IMR-90 (cell line): ENCODE results near the gene TOGARAM1. TPM values are rescaled to one million over a fixed set of nuclear protein-coding genes. Genes with fewer than 3 reads are reported as not detected.

Experiments
- ATAC-seq: fragments of 200-7000 bp; cut with Tn5 transposase; 2 replicates; pipeline ENCODE4 v1.9.1; 2020; ENCODE audit warnings: low read depth, mild to moderate bottlenecking, moderate library complexity
- BruUV-seq: library from RNA; stranded (reverse); fragments of 400-500 nt; replicated peaks from 2 replicates; lab custom pipeline; 2021; lab: Mats Ljungman, UMichigan
- CTCF ChIA-PET: fragments of 300-600 bp; formaldehyde crosslinking; extraction: SDS; loops from one replicate; lab custom pipeline; 2021; ENCODE audit warnings: antibody characterized with exemption; lab: Yijun Ruan, JAX
- POLR2A ChIA-PET: fragments of 300-600 bp; sonication (Branson Sonifier 250); formaldehyde crosslinking; loops from one replicate; lab custom pipeline; 2022; ENCODE audit warnings: antibody characterized with exemption; ENCODE audit not compliant: unreplicated experiment; lab: Charles Lee
- DNase-seq: peaks from one replicate; pipeline ENCODE4 v3.0.0; 2013
- H2AFZ ChIP-seq: replicated peaks from 2 replicates; pipeline ENCODE3; 2013; ENCODE audit warnings: low read length, mild to moderate bottlenecking; ENCODE audit not compliant: poor library complexity
- H2AK5ac ChIP-seq: 2 replicates; pipeline ENCODE4 v1.6.1; 2013; ENCODE audit warnings: low read depth, low read length, inconsistent platforms
- H2AK9ac ChIP-seq: replicated peaks from 2 replicates; pipeline ENCODE3; 2013; ENCODE audit warnings: mild to moderate bottlenecking, low read depth, low read length, moderate library complexity; ENCODE audit not compliant: poor library complexity
- H2BK120ac ChIP-seq: 2 replicates; pipeline ENCODE4 v1.6.1; 2013; ENCODE audit warnings: low read depth, low read length, inconsistent platforms
- H2BK15ac ChIP-seq: 3 replicates; pipeline ENCODE4 v1.6.1; 2013; ENCODE audit warnings: low read depth, low read length, inconsistent platforms
- H2BK20ac ChIP-seq: 2 replicates; pipeline ENCODE4 v1.6.1; 2013; ENCODE audit warnings: low read depth, mild to moderate bottlenecking, inconsistent platforms, low read length, moderate library complexity
- H2BK5ac ChIP-seq: 2 replicates; pipeline ENCODE4 v1.6.1; 2013; ENCODE audit warnings: mild to moderate bottlenecking, low read depth, low read length, inconsistent platforms; ENCODE audit not compliant: poor library complexity, severe bottlenecking
- H3K14ac ChIP-seq: replicated peaks from 2 replicates; pipeline ENCODE4 v1.6.1; 2013; ENCODE audit warnings: low read depth, low read length, inconsistent platforms
- H3K18ac ChIP-seq: 2 replicates; pipeline ENCODE4 v1.6.1; 2013; ENCODE audit warnings: low read depth, low read length, control low read depth
- H3K23ac ChIP-seq: 2 replicates; pipeline ENCODE4 v1.6.1; 2013; ENCODE audit warnings: low read depth, low read length, inconsistent platforms
- H3K27ac ChIP-seq: 2 replicates; pipeline ENCODE4 v1.5.1; 2013; ENCODE audit warnings: mild to moderate bottlenecking, control low read depth, low read length; ENCODE audit not compliant: insufficient read depth
- H3K27me3 ChIP-seq: 2 replicates; pipeline ENCODE4 v1.6.1; 2013; ENCODE audit warnings: low read length; ENCODE audit not compliant: control insufficient read depth, insufficient read depth
- H3K36me3 ChIP-seq: 2 replicates; pipeline ENCODE4 v1.6.1; 2013; ENCODE audit warnings: low read length, mixed read lengths; ENCODE audit not compliant: control insufficient read depth, insufficient read depth
- H3K4ac ChIP-seq: 2 replicates; pipeline ENCODE4 v1.6.1; 2013; ENCODE audit warnings: low read depth, low read length, inconsistent platforms
- H3K4me1 ChIP-seq: 2 replicates; pipeline ENCODE4 v1.6.1; 2013; ENCODE audit warnings: low read length, mixed read lengths; ENCODE audit not compliant: control insufficient read depth, insufficient read depth
- H3K4me2 ChIP-seq: 2 replicates; pipeline ENCODE4 v1.6.1; 2013; ENCODE audit warnings: low read depth, mild to moderate bottlenecking, control low read depth, low read length, moderate library complexity
- H3K4me3 ChIP-seq: 2 replicates; pipeline ENCODE4 v1.5.1; 2013; ENCODE audit warnings: low read depth, mild to moderate bottlenecking, control low read depth, low read length, moderate library complexity; ENCODE audit not compliant: insufficient read depth
- H3K56ac ChIP-seq: 2 replicates; pipeline ENCODE4 v1.6.1; 2013; ENCODE audit warnings: low read length, inconsistent platforms; ENCODE audit not compliant: insufficient read depth; ENCODE audit errors: extremely low read depth
- H3K79me1 ChIP-seq, 2 experiments: 2 replicates each; pipeline ENCODE4 v1.6.1; 2013; ENCODE audit warnings: low read length in 2 of 2, inconsistent platforms in 1 of 2, low read depth in 1 of 2
- H3K9ac ChIP-seq: 2 replicates; pipeline ENCODE4 v1.6.1; 2013; ENCODE audit warnings: low read depth, low read length, control low read depth
- H3K9me1 ChIP-seq: 2 replicates; pipeline ENCODE4 v1.6.1; 2013; ENCODE audit warnings: low read length, inconsistent platforms; ENCODE audit not compliant: insufficient read depth
- H3K9me3 ChIP-seq: 2 replicates; pipeline ENCODE4 v1.6.1; 2013; ENCODE audit warnings: low read length; ENCODE audit not compliant: control insufficient read depth, insufficient read depth
- H4K20me1 ChIP-seq: 2 replicates; pipeline ENCODE4 v1.6.1; 2013; ENCODE audit warnings: low read length, inconsistent platforms; ENCODE audit not compliant: insufficient read depth
- H4K5ac ChIP-seq: 2 replicates; pipeline ENCODE4 v1.6.1; 2013; ENCODE audit warnings: mild to moderate bottlenecking, low read depth, low read length, control low read depth
- H4K8ac ChIP-seq, 2 experiments: 2 replicates each; pipeline ENCODE4 v1.6.1; 2013; ENCODE audit warnings: low read depth in 2 of 2, low read length in 2 of 2, control low read depth in 1 of 2, inconsistent platforms in 1 of 2
- H4K91ac ChIP-seq: 2 replicates; pipeline ENCODE4 v1.6.1; 2013; ENCODE audit warnings: low read depth, low read length, inconsistent platforms; ENCODE audit not compliant: insufficient read depth
- BHLHE40 ChIP-seq: fragments of 150-350 bp; IDR thresholded peaks from 2 replicates; pipeline ENCODE4 v1.6.1; 2016; ENCODE audit warnings: mild to moderate bottlenecking, low read depth, low read length
- CEBPB ChIP-seq: IDR thresholded peaks from 2 replicates; pipeline ENCODE4 v1.6.1; 2012; ENCODE audit warnings: low read depth, low read length, improper control_type of control experiment
- CHD1 ChIP-seq: IDR thresholded peaks from 2 replicates; pipeline ENCODE4 v1.6.1; 2012; ENCODE audit warnings: low read depth, low read length, improper control_type of control experiment
- CTCF ChIP-seq: conservative IDR thresholded peaks from 2 replicates; pipeline ENCODE4 v1.5.1; 2012; ENCODE audit warnings: mild to moderate bottlenecking, low read depth, low read length, improper control_type of control experiment
- ELK1 ChIP-seq: fragments of 150-350 bp; IDR thresholded peaks from 2 replicates; pipeline ENCODE4 v1.6.1; 2016; ENCODE audit warnings: low read depth, mild to moderate bottlenecking, low read length, moderate library complexity, borderline replicate concordance
- MAZ ChIP-seq: IDR thresholded peaks from 2 replicates; pipeline ENCODE4 v1.6.1; 2012; ENCODE audit warnings: low read depth, mild to moderate bottlenecking, low read length, improper control_type of control experiment, moderate library complexity, borderline replicate concordance
- MXI1 ChIP-seq: IDR thresholded peaks from 2 replicates; pipeline ENCODE4 v1.6.1; 2012; ENCODE audit warnings: low read depth, mild to moderate bottlenecking, low read length, moderate library complexity, borderline replicate concordance
- NFE2L2 ChIP-seq: fragments of 150-350 bp; IDR thresholded peaks from 2 replicates; pipeline ENCODE4 v1.6.1; 2016; ENCODE audit warnings: low read depth, mild to moderate bottlenecking, low read length
- POLR2A ChIP-seq: IDR thresholded peaks from 2 replicates; pipeline ENCODE4 v1.6.1; 2012; ENCODE audit warnings: mild to moderate bottlenecking, low read depth, low read length
- RFX5 ChIP-seq: IDR thresholded peaks from 2 replicates; pipeline ENCODE4 v1.8.0; 2012; ENCODE audit warnings: low read depth, mild to moderate bottlenecking, low read length, moderate library complexity
- SMC3 ChIP-seq: fragments of 150-350 bp; IDR thresholded peaks from 2 replicates; pipeline ENCODE4 v1.6.1; 2016; ENCODE audit warnings: low read depth, mild to moderate bottlenecking, antibody characterized with exemption, low read length, moderate library complexity
- USF2 ChIP-seq: fragments of 150-350 bp; IDR thresholded peaks from 2 replicates; pipeline ENCODE4 v1.6.1; 2017; ENCODE audit warnings: mild to moderate bottlenecking, antibody characterized with exemption, low read length, low read depth
- WGBS, 2 experiments: methylation state at CpG; one replicate each; pipeline versions ENCODE4 v1.1.5 to v1.1.7; 2013; ENCODE audit warnings: missing lambda C conversion rate in 2 of 2; ENCODE audit not compliant: insufficient read length in 1 of 2; ENCODE audit errors: extremely low coverage in 2 of 2; 5-methylcytosine and 5-hydroxymethylcytosine counted together
- dilution Hi-C: fragments of 300-500 bp; cut with HindIII; formaldehyde crosslinking; loops from one replicate; pipeline ENCODE4 v1.14.3; 2018; ENCODE audit warnings: low sequenced_read_pairs; ENCODE audit not compliant: unreplicated experiment
- in situ Hi-C: fragments of 300-500 bp; cut with MboI; formaldehyde crosslinking; loops from 3 replicates; pipeline ENCODE4 v1.14.3; 2019; ENCODE audit warnings: low sequenced_read_pairs, inconsistent platforms, mixed read lengths
- intact Hi-C: fragments of 100-400 bp; cut with micrococcal nuclease; formaldehyde crosslinking; loops from 2 replicates; pipeline ENCODE4 v1.10.0; 2022
- polyA plus RNA-seq, 3 experiments: library from polyadenylated mRNA; depleted of rRNA; stranded (reverse); fragments of >200 nt; gene quantifications; 2 replicates each; pipeline ENCODE4 v1.2.3, GENCODE V29; 2012; ENCODE audit warnings: low replicate concordance in 1 of 3
- total RNA-seq: library from RNA; depleted of rRNA; stranded (reverse); fragments of >200 nt; gene quantifications from 2 replicates; pipeline ENCODE4 v1.2.3, GENCODE V29; 2012

TOGARAM1 gene
- total and polyA plus RNA-seq, 2 of the 4 experiments (the other 2 are of a cell fraction): 3.1 to 13.4 TPM

- H2AK5ac ChIP-seq: no peak overlapping the region
- no peak overlapping the region for H2BK20ac ChIP-seq
- H3K9me1 ChIP-seq: 0 out of 2 replicates have a peak, but pooled peaks cover 3% of the 10 kb centered on the region
- ATAC-seq: no peak
- DNase-seq: no peak
- no peak overlapping the region for H3K14ac ChIP-seq
- intact Hi-C loops (no loop called here), dilution Hi-C loops (no loop called here), in situ Hi-C loops (no loop called here)
- H3K23ac ChIP-seq: no peak overlapping the region
- H3K9me3 ChIP-seq: no peaks in the 10 kb centered on the region
- no peak overlapping the region for H2BK5ac ChIP-seq
- ChIA-PET CTCF (interaction anchor here (0.6 kb wide), 1 partner anchor 8 kb away, joined by 3 read pairs; no protein-coding TSS in a partner anchor), POLR2A (no interaction called here)
- no peak for TF ChIP-seq MXI1
- TF ChIP-seq USF2: no peak
- TF ChIP-seq ELK1: no peak
- no peak for TF ChIP-seq SMC3
- no peak for TF ChIP-seq BHLHE40
- TF ChIP-seq RFX5: no peak
- TF ChIP-seq NFE2L2: no peak
- no peak for TF ChIP-seq POLR2A
- TF ChIP-seq CTCF: no peak
- no peak for TF ChIP-seq CEBPB
- TF ChIP-seq MAZ: no peak
- no peak for TF ChIP-seq CHD1
- no peak overlapping the region for H3K9ac ChIP-seq
- BruUV-seq: no TSS peak
- H4K8ac ChIP-seq: 0 out of 4 replicates have a peak overlapping the region, but pooled peaks of 1 of the 2 experiments have one; percentile 19
- no peak overlapping the region for H3K4ac ChIP-seq
- H3K4me3 ChIP-seq: no peak overlapping the region
- H3K18ac ChIP-seq: no peak overlapping the region
- no peak overlapping the region for H2BK120ac ChIP-seq
- no peaks in the 10 kb centered on the region for H3K27me3 ChIP-seq
- no peak overlapping the region for H2BK15ac ChIP-seq
- H2AK9ac ChIP-seq: no peak overlapping the region
- no peak overlapping the region for H2AFZ ChIP-seq
- no peak overlapping the region for H3K56ac ChIP-seq
- no peaks in the 10 kb centered on the region for H3K36me3 ChIP-seq
- WGBS, 2 experiments: no CpG with 5 or more reads among the region's 2 CpGs
- no peak overlapping the region for H3K4me2 ChIP-seq
- H4K5ac ChIP-seq: no peak overlapping the region
- H3K79me1 ChIP-seq: peaks cover 0 to 11% of the 10 kb centered on the region in 2 experiments; a peak in 2 of 4 replicates
- no peak overlapping the region for H3K27ac ChIP-seq
- no peaks in the 10 kb centered on the region for H3K4me1 ChIP-seq
- H4K20me1 ChIP-seq: peaks cover 32% of the 10 kb centered on the region
- H4K91ac ChIP-seq: no peak overlapping the region
Observed at GRCh38 chr14:45082420-45082819, 120.4 kb downstream of the TOGARAM1 start.
